ENCODE data around the gene CBX4. TPM values are rescaled to one million over a fixed set of nuclear protein-coding genes. Genes with fewer than 3 reads are reported as not detected.
A peak's percentile ranks its signal among the peaks of the same experiment; 100 is the strongest.

Gene CBX4
- total and polyA plus RNA-seq, 2 of the 13 experiments (the other 11 are each of a cell fraction or from before 2014, with no cell fraction given), result 25.8 to 50.8 TPM

- TF ChIP-seq ZNF710 (CRISPR knock-in tag; IDR thresholded peaks at IDR 0.05; ENCODE audit: borderline replicate concordance), result peak; percentile 27; the same call in 1 of the 2 replicates
- TF ChIP-seq PATZ1 (CRISPR knock-in tag; IDR thresholded peaks at IDR 0.05), result peak; percentile 96
- TF ChIP-seq ZNF746 (CRISPR knock-in tag; IDR thresholded peaks at IDR 0.05), result peak; percentile 1
- TF ChIP-seq PRPF4 (IDR thresholded peaks at IDR 0.05; ENCODE audit: low read depth, low read length, poor library complexity, severe bottlenecking), result no peak
- TF ChIP-seq MXD4 (CRISPR knock-in tag; IDR thresholded peaks at IDR 0.05), result no peak
- TF ChIP-seq ZNF432 (CRISPR knock-in tag; IDR thresholded peaks at IDR 0.05; ENCODE audit: borderline replicate concordance), result no peak
- TF ChIP-seq ZNF839 (CRISPR knock-in tag; IDR thresholded peaks at IDR 0.05; ENCODE audit: borderline replicate concordance), result no peak
- no peak for TF ChIP-seq HINFP (CRISPR knock-in tag; IDR thresholded peaks at IDR 0.05; ENCODE audit: low read depth)
- TF ChIP-seq FIP1L1 (IDR thresholded peaks at IDR 0.05; ENCODE audit: borderline replicate concordance, insufficient read depth, low read depth, low read length), result no peak
- 0 out of 2 replicates have a peak, but pooled peaks have one; percentile 55 for TF ChIP-seq RXRB (CRISPR knock-in tag; IDR thresholded peaks at IDR 0.05; ENCODE audit: borderline replicate concordance)
- no peak for TF ChIP-seq ZKSCAN5 (CRISPR knock-in tag; IDR thresholded peaks at IDR 0.05)
- TF ChIP-seq NCOA5 (CRISPR knock-in tag; IDR thresholded peaks at IDR 0.05), result no peak
- TF ChIP-seq ZNF430 (CRISPR knock-in tag; IDR thresholded peaks at IDR 0.05), result 0 out of 2 replicates have a peak, but pooled peaks have one; percentile 7
- no peak for TF ChIP-seq IKZF1 (IDR thresholded peaks at IDR 0.05)
- TF ChIP-seq MXD3 (CRISPR knock-in tag; IDR thresholded peaks at IDR 0.05), result no peak
- TF ChIP-seq ZNF121 (CRISPR knock-in tag; IDR thresholded peaks at IDR 0.05), result no peak
- TF ChIP-seq ARNTL (CRISPR knock-in tag; IDR thresholded peaks at IDR 0.05), result no peak; the same call in 1 of the 2 replicates
- TF ChIP-seq YEATS2 (CRISPR knock-in tag; IDR thresholded peaks at IDR 0.05; ENCODE audit: borderline replicate concordance), result no peak
- TF ChIP-seq GRHL1 (CRISPR knock-in tag; conservative IDR thresholded peaks at IDR 0.05), result no peak
- no peak for TF ChIP-seq ZFP36 (IDR thresholded peaks at IDR 0.05; ENCODE audit: borderline replicate concordance, low read depth, low read length, partially characterized antibody)
- TF ChIP-seq ZBTB1 (CRISPR knock-in tag; IDR thresholded peaks at IDR 0.05; ENCODE audit: borderline replicate concordance), result no peak; the same call in 1 of the 2 replicates
Observed at GRCh38 chr17:79832218-79833109, 6.8 kb downstream of the CBX4 start (continued).
